Loucy (cell line): ENCODE data around the gene HOXA11.

Experiments
- H2AFZ ChIP-seq: fragments of 200-600 bp; sonication (generic); 2 replicates; pipeline ENCODE4 v1.6.0; 2016; ENCODE audit warnings: antibody characterized with exemption, mild to moderate bottlenecking, low read length, moderate library complexity
- H3F3A ChIP-seq: fragments of 200-600 bp; 2 replicates; pipeline ENCODE4 v1.6.0; 2016; ENCODE audit warnings: antibody characterized with exemption, low read depth, mild to moderate bottlenecking
- H3K27me3 ChIP-seq: fragments of 200-600 bp; sonication (generic); 2 replicates; pipeline ENCODE4 v1.6.1; 2014; ENCODE audit warnings: low read length, mild to moderate bottlenecking; ENCODE audit not compliant: insufficient read depth, poor library complexity, severe bottlenecking
- H3K36me3 ChIP-seq: fragments of 200-600 bp; sonication (generic); 2 replicates; pipeline ENCODE4 v1.6.1; 2016; ENCODE audit warnings: low read length; ENCODE audit not compliant: insufficient read depth
- H3K4me1 ChIP-seq: fragments of 200-600 bp; sonication (generic); 2 replicates; pipeline ENCODE4 v1.5.1; 2014; ENCODE audit warnings: low read length, mild to moderate bottlenecking; ENCODE audit not compliant: insufficient read depth, poor library complexity, severe bottlenecking
- H3K4me2 ChIP-seq: fragments of 200-600 bp; sonication (generic); 2 replicates; pipeline ENCODE4 v1.6.0; 2014; ENCODE audit warnings: antibody characterized with exemption, low read length, low read depth, mild to moderate bottlenecking; ENCODE audit not compliant: poor library complexity, severe bottlenecking
- H3K4me3 ChIP-seq: fragments of 200-600 bp; sonication (generic); 2 replicates; pipeline ENCODE4 v1.5.1; 2014; ENCODE audit warnings: low read length, mild to moderate bottlenecking, mixed read lengths; ENCODE audit not compliant: poor library complexity, severe bottlenecking
- H3K79me2 ChIP-seq: fragments of 200-600 bp; sonication (generic); 2 replicates; pipeline ENCODE4 v1.6.1; 2014; ENCODE audit warnings: low read length; ENCODE audit not compliant: insufficient read depth
- H3K9ac ChIP-seq: fragments of 200-600 bp; sonication (generic); 2 replicates; pipeline ENCODE4 v1.6.0; 2014; ENCODE audit warnings: mild to moderate bottlenecking, low read depth, low read length, moderate library complexity; ENCODE audit not compliant: poor library complexity, severe bottlenecking
- H3K9me2 ChIP-seq: fragments of 200-600 bp; sonication (generic); replicated peaks from 2 replicates; pipeline ENCODE4 v1.6.1; 2016; ENCODE audit warnings: low read depth, low read length, mixed read lengths
- H3K9me3 ChIP-seq: fragments of 200-600 bp; sonication (generic); 2 replicates; pipeline ENCODE4 v1.6.1; 2014; ENCODE audit warnings: mild to moderate bottlenecking, antibody characterized with exemption, low read length, low read depth; ENCODE audit not compliant: insufficient read depth
- H4K20me1 ChIP-seq: fragments of 200-600 bp; sonication (generic); 2 replicates; pipeline ENCODE4 v1.6.0; 2014; ENCODE audit warnings: antibody characterized with exemption, low read length, mild to moderate bottlenecking; ENCODE audit not compliant: insufficient read depth, poor library complexity, severe bottlenecking
- CTCF ChIP-seq: fragments of 200-600 bp; sonication (generic); conservative IDR thresholded peaks from 2 replicates; pipeline ENCODE4 v1.5.1; 2014; ENCODE audit warnings: mild to moderate bottlenecking, antibody characterized with exemption, low read length
- EZH2phosphoT487 ChIP-seq: fragments of 200-600 bp; IDR thresholded peaks from 2 replicates; pipeline ENCODE4 v1.6.1; 2018; ENCODE audit warnings: antibody characterized with exemption, mild to moderate bottlenecking, moderate library complexity, borderline replicate concordance

HOXA11 gene

GRCh38 chr7:27145914-27146412 lies 39.1 kb downstream of the HOXA11 start:
- Histone ChIP-seq H3K9ac (peak overlapping the region; percentile 99), H3K9me2 (no peaks in the 10 kb centered on the region), H4K20me1 (peaks cover 98% of the 10 kb centered on the region), H3K4me1 (peaks cover 44% of the 10 kb centered on the region), H2AFZ (no peak overlapping the region), H3K9me3 (no peaks in the 10 kb centered on the region), H3K79me2 (peaks cover 100% of the 10 kb centered on the region), H3F3A (peaks cover under 1% of the 10 kb centered on the region), H3K27me3 (peaks cover 21% of the 10 kb centered on the region), H3K36me3 (peaks cover 88% of the 10 kb centered on the region), H3K4me3 (peak overlapping the region; percentile 94), H3K4me2 (peak overlapping the region; percentile 91)
- no peak for TF ChIP-seq CTCF
- TF ChIP-seq EZH2phosphoT487 = no peak

DNA sequence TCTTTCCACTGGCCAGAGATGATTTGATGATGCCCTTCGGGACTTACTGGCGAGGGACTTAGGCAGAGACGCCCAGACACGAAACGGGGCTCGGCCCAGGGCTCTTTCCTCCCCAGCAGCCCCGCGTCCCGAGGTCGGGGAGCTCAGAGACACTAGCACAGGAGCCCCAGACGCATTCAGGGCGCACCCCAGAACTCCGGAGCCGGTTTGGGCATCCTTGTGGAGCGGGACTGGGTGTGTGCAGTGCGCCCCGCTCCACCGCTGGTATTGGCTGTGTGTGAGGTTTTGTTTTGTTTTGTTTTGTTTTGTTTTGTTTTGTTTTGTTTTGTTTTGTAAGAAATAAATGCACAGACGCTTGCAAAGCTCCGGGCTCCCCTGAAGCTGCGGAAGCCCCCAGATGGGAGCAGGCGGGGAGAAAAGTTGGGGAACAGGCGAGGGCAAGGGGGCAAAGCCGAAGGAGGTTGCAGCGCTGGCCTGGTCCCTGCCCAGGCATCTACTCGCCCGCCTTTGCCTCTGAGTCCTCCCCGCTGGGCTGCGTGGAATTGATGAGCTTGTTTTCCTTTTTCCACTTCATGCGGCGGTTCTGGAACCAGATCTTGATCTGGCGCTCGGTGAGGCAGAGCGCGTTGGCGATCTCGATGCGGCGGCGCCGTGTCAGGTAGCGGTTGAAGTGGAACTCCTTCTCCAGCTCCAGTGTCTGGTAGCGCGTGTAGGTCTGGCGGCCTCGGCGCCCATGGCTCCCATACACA lies 39.7 kb downstream of the HOXA11 start:
- Histone ChIP-seq H3K9me3 (no peaks in the 10 kb centered on the region), H3K79me2 (peaks cover 100% of the 10 kb centered on the region), H2AFZ (no peak overlapping the region), H3K9me2 (no peaks in the 10 kb centered on the region), H3K36me3 (peaks cover 92% of the 10 kb centered on the region), H3K4me2 (peak overlapping the region; percentile 91), H3K9ac (peak overlapping the region; percentile 99), H3K27me3 (peaks cover 16% of the 10 kb centered on the region), H3K4me3 (peak overlapping the region; percentile 94), H3F3A (peaks cover 4% of the 10 kb centered on the region), H3K4me1 (peaks cover 51% of the 10 kb centered on the region), H4K20me1 (peaks cover 100% of the 10 kb centered on the region)
- TF ChIP-seq EZH2phosphoT487 (no peak), CTCF (no peak)

DNA sequence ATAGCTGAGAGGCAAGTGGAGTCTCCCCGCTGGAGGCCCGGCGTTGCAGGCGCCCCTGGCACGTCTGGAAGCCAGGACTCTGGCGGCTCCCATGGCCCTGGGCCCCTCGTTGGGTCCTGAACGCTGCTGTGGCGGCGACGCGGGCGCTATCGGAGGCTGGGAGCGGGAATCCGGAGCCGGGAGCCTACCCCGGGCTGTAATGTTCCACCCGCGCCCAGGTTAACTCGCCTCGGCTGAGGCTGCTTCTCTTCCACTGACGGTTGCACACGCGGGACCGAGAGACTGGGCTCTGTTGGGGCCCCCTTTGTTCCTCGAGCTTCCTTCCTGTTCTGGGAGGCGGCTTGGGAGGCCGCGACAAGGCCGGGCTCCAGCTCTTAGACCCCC lies 40.3 kb downstream of the HOXA11 start:
- Histone ChIP-seq H3K27me3 (peaks cover 13% of the 10 kb centered on the region), H3K9ac (peak overlapping the region; percentile 99), H3K4me1 (peaks cover 51% of the 10 kb centered on the region), H3K4me2 (peak overlapping the region; percentile 91), H3K79me2 (peaks cover 100% of the 10 kb centered on the region), H3K36me3 (peaks cover 90% of the 10 kb centered on the region), H2AFZ (no peak overlapping the region), H3K4me3 (peak overlapping the region; percentile 94), H3K9me3 (no peaks in the 10 kb centered on the region), H3K9me2 (no peaks in the 10 kb centered on the region), H4K20me1 (peaks cover 95% of the 10 kb centered on the region), H3F3A (peaks cover 4% of the 10 kb centered on the region)
- TF ChIP-seq EZH2phosphoT487 (no peak), CTCF (no peak)
